NCI-H2196 (cell line): Measurements from ENCODE around the gene YKT6.

Experiments
- DNase-seq: peaks from one replicate; lab custom pipeline; 2025; ENCODE audit not compliant: unreplicated experiment; lab: John Stamatoyannopoulos, UW

Gene YKT6

GRCh38 chr7:44231088-44231487, 30.3 kb downstream of the YKT6 start:
- no peak for DNase-seq

GRCh38 chr7:44232396-44232795, 31.6 kb downstream of the YKT6 start:
- DNase-seq: no peak

- no peak for DNase-seq
Observed at GRCh38 chr7:44232901-44233715, 32.3 kb downstream of the YKT6 start.

- DNase-seq: no peak
Observed at GRCh38 chr7:44235066-44235465, 34.3 kb downstream of the YKT6 start.

DNA sequence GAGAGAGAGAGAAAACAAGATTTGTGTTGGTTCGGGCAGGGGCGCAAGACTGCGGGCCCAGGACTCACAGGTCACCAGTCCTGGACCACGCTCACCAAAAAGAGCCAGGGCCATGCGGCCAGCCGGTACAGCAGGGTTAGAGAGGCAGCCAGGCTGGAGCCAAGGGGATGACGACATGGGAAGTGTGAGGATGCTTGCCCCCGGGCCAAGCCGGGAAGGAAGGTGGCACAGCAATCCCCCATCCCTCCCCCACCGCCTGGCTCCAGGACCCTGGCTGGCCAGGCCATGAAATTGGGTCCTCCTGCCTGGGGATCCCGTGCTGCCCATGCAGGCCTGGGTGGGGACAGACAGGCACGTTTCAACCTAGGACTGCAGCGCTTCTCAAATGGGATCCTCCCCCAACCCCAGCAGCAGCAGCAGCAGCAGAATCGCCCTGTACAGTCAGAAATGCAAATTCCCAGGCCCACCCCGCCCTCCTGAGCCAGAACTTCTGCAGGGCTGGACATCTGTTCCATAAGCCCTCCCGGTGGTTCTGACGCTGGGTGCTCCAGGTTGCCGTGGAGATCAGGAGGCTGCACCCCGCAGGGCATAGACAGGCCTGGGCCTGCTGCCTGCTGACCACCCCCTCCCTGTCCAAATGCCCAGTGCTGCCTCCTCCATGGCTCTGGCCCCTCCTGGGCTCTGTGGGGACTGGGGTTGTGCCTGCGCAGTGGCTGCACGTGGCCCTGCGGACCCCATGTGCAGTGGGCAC, 35.0 kb downstream of the YKT6 start:
- peak; percentile 66 for DNase-seq

DNA sequence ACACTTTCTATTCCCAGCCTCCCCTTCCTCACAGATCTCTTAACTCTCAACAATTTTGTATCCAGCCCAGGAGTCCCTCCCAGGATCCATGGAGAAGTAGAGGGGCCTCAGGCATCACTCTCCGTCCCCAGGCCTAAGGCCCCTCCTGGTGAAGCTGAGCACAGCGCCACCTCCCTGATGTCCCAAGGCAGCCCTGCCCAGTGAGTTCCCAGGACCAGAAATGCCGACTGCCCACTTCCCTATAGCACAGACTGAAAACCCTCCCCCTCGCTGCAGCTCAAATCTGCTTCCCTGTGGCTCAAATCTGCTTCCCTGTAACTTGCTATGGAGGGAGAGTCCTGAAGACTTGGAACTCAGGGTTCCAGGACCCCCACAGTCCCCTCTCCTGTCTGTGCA, 35.6 kb downstream of the YKT6 start:
- DNase-seq: no peak

DNA sequence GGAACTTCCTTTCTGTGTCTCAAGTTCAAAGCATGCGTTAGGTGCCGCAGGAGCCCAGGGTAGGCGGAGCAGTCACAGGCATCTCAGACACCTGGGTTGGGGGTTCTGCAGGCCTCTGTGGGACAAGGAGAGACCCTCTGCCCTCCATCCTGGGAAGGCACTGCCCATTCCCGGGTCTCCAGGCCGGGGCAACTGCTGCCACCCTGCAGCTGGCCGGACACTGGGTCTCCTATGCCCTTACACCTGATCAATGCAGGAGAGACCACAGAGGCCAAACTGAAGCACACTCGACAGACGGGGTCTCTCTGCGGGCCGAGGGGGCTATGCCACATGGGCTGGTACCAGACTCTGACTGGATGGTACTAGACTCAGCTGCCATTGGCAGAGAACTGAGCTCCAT, 36.9 kb downstream of the YKT6 start:
- DNase-seq: no peak

GRCh38 chr7:44238116-44238695, 37.4 kb downstream of the YKT6 start:
- DNase-seq: no peak

DNA sequence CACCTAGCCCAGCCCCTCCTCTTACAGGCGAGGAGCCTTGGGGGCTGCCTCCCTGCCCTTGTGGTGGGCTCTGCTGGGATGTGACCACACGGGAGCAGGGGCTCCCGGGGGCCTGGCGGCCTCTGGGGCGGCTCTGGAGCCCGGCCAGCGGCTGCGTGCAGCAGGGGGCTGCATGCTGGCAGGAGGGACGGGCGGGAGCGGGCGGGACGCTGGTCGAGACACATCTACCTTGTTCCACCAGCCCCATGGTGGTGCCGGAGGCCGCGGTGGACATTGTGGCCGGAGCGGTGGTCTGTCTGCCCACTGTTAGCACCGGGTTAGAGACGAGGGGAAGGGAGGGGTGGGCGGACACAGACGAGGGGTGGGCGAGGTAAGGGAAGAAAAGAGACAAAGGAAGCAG, 38.6 kb downstream of the YKT6 start:
- no peak for DNase-seq

DNA sequence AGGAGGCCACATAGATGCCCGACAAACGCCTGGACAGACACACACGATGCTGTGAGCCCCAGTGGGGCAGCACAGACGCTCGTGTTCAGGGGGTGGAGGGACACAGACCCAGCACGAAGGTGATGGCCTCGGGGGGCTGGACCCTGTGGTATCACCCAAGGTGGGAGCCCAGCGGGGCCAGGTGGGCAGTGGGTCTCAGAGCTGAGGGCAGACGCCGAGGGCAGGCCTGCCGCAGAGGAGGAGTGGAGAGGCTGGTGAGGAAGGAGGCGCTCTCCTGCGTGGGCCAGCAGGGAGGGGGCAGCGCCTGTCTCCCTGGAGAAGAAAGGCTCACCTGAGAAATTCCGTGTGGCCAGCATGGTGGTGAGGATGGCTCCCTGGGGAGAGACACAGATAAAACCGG, 39.6 kb downstream of the YKT6 start:
- DNase-seq: no peak

DNA sequence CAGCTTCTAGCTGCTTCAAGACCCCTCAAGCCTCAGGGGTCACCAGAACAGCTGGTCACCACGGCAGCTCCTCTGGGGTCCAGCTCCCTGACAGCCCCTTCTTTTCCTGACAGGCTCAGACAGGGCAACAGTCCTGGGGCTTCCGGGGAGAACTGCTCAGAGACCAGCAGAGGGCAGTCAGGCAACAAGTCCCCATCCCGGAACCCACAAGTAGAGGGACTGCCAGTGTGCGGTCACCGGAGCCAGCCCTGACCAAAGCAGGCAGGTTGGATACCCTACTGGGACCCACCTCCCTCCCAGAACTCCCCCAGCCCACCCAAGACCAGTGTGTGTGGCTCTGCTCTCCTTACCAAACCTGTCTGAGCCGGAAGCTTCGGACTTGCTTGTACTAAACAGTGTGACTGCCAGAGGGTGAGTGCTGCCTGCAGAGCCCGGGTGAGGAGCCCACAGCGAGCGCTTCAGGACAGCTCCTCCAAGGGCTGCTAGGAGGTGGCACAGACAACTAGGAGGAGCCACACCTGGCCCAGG, 40.3 kb downstream of the YKT6 start:
- DNase-seq: peak; percentile 78

GRCh38 chr7:44242091-44242490, 41.3 kb downstream of the YKT6 start:
- no peak for DNase-seq

- DNase-seq: no peak
Observed at GRCh38 chr7:44244282-44244681, 43.5 kb downstream of the YKT6 start.

- DNase-seq: no peak
Observed at GRCh38 chr7:44246396-44247113, 45.8 kb downstream of the YKT6 start.

GRCh38 chr7:44247868-44248651, 47.3 kb downstream of the YKT6 start:
- DNase-seq: peak; percentile 14

DNA sequence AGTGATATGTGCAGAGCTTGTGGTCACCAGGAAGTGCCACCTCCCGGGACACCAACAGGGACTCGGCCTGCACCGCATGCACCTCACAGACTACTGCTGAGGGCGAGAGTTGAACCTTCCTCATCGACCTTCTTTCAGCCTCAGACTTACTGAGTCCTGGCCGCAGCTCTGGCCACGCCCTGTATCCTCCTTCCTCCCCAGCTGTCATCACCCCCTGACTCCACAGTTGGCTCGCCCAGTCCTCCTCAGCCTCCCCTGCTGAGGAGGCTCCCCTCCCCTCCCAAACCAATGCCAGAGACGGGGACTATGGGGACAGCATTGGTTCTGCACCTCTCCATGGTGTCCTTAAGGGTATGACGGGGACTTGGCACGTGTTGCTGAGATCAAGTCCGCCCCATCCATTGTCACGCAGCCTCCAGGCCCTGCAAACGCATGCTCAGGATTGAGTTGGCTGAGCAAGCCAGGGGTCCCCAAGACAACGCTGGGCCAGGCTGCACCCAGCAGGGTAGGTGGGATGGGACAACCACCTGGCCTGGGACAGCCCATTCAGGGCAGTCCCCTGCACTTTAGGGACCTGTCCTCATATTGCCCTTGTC, 49.0 kb downstream of the YKT6 start:
- no peak for DNase-seq

GRCh38 chr7:44251269-44251668, 50.5 kb downstream of the YKT6 start:
- DNase-seq: no peak

- DNase-seq: no peak
Observed at GRCh38 chr7:44251881-44252280, 51.1 kb downstream of the YKT6 start.

GRCh38 chr7:44256459-44256858, 55.7 kb downstream of the YKT6 start:
- no peak for DNase-seq

DNA sequence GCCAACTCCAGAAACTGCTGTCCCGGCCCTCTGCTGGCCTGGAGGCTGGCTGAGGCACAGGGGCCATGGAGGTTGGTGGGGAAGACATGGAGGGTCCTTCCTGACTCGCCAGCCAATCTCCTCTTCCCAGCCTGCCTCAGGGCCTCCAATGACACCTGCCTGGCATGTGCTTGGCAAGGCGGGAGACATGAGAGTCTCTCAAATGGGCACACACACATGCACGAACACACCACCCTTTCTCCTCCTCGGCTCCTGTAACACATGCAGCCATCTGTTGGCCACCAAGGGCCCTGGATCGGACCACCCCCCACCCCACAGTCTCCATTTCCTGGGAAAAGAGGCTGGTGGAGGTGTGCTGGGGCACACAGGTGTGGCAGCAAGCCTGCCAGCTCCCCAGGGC, 56.4 kb downstream of the YKT6 start:
- no peak for DNase-seq
